GM18520 (cell line): Measurements from ENCODE around the gene CTDSP2.
"Not testable (repeated sequence)": the region's sequence is repeated elsewhere in the genome, so short reads cannot be mapped to it uniquely, and the experiment has no call there.

Experiments used
- ATAC-seq: cut with Tn5 transposase; IDR thresholded peaks from one replicate; pipeline ENCODE4 v1.9.1; 2021; ENCODE audit not compliant: unreplicated experiment

The CTDSP2 gene

DNA sequence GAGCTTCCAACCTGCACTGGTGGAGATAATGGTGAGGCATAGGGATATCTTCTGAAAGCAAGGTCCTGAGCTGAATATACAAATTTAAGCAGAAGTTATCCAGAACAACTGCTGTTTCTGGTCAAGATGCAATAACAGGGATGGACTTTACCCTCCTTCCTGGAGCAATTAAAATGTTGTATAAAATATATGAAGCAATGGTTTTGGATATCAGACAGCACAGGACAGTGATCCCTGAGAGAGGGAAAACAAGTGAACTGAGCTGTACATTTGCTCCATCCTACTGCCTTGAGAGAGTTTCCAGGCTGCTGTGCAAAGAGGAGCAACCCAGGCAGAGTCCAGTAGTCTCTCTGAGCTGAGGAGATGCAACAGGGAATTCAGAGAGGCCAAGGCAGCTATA is 36.0 kb upstream of the CTDSP2 start:
- ATAC-seq, result no peak

GRCh38 chr12:57881475-57881874 is 34.9 kb upstream of the CTDSP2 start:
- no peak for ATAC-seq

DNA sequence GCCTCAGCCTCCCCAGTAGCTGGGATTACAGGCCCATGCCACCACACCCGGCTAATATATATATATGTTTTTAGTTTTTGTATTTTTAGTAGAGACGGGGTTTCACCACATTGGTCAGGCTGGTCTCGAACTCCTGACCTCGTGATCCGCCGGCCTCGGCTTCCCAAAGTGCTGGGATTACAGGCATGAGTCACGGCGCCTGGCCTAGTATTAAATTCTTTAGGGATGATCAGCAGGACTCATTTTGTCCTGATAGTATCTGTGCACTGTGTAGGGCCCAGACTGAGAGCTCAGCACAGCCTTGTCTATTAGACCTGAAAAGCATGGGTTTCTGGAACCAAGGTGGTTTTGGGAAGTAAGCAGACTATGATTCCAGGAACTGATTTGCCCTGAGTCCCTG is 34.5 kb upstream of the CTDSP2 start:
- not testable (repeated sequence) for ATAC-seq

DNA sequence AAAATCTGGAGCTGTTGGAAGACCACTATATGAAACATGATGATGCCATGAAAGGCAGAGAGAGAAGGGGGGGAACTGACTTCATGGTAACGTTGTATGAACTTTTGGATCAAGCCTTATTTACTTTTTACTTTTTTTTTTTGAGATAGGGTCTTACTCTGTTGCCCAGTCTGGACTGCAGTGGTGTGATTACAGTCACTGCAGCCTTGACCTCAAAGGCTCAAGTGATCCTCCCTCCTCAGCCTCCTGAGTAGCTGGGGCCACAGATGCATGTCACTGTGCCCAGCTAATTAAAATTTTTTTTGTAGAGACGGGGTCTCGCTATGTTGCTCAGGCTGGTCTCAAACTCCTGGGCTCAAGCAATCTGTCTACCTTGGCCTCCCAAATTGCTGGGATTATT is 31.3 kb upstream of the CTDSP2 start:
- no peak for ATAC-seq

GRCh38 chr12:57875753-57876547 is 29.4 kb upstream of the CTDSP2 start:
- ATAC-seq, result no peak

DNA sequence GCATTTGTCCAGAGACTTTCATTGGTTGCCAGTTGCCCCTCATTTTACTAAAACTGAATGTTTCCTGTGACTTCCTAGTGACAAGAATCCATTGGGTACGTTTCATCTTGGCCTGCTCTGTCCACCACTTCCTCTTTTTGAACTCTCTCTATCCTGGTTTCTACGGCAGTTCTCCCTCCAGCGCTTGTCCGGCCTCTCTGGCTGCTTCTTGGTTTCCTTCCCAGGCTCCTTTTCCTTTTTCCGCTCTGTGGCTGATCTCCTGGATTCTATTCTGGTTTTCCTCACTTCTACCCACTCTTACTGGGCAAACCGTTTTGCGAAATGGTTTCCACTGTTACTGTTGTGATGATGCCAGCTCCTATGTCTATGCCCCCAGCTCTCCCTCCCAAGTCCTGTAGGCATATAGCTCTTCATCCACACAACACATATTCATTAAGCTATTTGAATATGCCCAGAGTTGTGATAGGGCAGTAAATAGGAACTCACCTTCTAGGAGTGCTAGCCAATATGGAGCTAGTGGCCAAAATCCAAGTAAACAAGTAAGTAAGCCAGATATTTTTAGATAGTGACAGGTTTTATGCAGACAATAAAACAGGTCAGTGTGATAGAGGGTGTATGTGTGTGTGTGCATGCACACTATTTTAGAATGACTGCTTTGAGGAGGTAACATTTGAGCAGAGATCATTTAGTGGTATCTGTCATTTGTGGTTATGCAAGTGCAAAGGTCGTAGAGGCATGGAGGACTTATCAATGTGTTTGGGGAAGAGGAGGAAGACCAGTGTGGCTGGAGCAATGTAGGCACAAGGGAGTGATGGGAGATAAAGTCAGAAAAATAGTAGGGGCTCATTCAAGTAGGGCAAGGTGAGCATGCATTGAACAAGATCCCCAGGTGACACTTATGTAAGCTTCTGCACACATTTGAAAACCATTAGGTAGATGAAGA is 27.9 kb upstream of the CTDSP2 start:
- ATAC-seq, result no peak

- ATAC-seq, result no peak
Measured at GRCh38 chr12:57872362-57872761, 25.8 kb upstream of the CTDSP2 start.

DNA sequence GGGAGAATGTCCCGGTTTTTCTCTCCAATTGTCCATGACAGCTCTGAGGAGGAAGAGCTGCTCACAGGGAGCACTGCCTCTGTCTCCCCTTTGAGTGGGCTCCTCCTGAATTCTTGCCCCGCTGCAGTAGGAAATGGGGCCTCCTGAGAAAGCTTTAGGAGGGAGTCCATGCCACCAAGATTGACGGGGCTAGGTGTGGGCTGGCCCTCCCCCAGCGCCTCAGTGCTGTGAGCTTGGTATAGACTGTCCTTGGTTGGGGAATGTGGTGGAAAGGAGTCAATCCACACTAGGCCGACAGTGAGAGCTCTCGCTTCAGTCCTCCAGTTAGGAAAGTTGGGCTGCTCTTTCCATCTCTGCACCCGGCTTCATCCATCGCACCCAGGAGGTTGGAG is 23.4 kb upstream of the CTDSP2 start:
- no peak for ATAC-seq

GRCh38 chr12:57869298-57869926 is 22.9 kb upstream of the CTDSP2 start:
- ATAC-seq, result no peak

DNA sequence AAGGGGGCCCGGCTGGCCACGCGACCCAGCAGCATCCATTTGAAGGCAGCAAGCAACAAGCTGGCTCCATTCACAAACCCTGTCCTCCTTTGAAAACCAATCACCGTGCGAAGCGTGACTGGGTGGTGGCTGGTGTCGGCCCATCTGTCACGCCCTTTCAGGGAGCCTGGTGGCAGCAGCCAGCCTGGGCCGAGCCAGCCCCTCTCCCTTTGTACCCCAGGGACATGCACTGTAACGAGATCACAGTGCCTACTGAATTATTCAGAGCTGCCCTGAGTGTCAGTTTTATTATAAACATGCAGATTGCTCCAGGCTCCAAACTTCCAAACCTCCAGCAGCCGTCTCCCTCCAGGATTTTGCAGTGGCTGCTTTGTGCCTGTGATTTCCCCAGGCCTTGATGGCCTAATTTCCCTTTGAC is 22.3 kb upstream of the CTDSP2 start:
- ATAC-seq, result no peak

DNA sequence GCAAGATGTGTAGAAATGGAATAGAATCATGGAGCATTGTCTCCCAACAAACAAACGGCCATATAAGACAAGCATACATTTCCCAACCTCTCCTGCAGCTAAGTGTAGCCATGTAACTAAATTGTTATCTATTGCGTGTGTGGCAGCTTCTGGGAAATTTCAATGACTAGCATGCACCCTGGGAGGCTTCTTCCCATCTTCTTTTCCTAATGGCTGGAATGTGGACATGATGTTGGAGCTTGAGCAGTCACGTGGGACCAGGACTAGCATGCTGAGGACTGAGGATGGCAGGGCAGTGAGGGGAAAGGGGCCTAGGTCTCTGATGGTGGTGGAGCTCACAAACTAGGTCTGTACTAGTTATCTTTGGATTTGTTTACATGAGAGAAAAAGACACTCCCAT is 21.7 kb upstream of the CTDSP2 start:
- no peak for ATAC-seq

- ATAC-seq, result no peak
Measured at GRCh38 chr12:57866308-57867019, 19.9 kb upstream of the CTDSP2 start.

GRCh38 chr12:57865084-57865751 is 18.7 kb upstream of the CTDSP2 start:
- ATAC-seq, result no peak

DNA sequence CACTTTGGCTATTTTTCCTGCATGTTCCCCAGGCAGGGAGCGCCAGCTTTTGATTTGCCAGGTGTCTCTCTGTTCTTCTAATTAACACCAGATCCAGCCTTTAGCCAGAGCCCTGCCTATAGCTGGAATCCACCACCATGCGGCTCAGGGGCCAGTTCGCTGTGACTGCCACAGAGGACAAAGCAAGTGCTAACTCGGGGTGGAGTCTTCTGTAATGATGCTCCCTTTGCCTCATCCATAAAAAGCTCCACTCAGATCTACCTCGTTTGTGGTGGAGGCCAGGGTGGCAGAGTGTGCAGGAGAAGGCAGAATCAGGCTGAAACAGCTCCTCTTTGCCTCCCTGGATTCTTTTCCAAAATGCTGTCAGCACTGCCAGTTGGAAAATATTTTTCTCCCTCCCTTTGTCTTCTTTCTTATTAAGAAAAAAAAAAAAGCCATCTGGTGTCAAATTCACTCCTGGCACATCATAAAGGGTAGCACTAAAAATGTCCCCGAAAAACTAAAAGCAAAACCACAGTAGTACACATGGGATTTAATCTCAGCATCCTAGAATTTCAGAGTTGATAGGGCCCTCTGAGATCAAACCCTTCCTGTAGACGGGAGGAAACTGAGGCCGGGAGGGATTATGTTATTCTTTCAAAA is 18.0 kb upstream of the CTDSP2 start:
- no peak for ATAC-seq

GRCh38 chr12:57863676-57864075 is 17.1 kb upstream of the CTDSP2 start:
- ATAC-seq, result no peak

- ATAC-seq, result no peak
Measured at GRCh38 chr12:57861967-57862366, 15.4 kb upstream of the CTDSP2 start.

DNA sequence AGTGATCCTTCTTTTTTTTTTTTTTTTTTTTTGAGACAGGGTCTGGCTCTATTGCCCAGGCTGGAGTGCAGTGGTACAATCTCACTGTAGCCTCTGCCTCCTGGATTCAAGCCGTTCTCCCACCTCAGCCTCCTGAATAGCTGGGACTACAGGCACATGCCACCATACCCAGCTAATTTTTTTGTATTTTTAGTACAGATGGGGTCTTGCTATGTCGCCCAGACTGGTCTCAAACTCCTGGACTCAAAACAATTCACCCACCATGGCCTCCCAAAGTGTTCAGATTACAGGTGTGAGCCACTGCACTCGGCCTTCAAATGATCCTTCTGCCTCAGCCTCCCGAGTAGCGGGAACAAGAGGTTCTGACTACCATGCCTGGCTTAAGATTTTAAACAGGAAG is 14.4 kb upstream of the CTDSP2 start:
- ATAC-seq, result not testable (repeated sequence)

DNA sequence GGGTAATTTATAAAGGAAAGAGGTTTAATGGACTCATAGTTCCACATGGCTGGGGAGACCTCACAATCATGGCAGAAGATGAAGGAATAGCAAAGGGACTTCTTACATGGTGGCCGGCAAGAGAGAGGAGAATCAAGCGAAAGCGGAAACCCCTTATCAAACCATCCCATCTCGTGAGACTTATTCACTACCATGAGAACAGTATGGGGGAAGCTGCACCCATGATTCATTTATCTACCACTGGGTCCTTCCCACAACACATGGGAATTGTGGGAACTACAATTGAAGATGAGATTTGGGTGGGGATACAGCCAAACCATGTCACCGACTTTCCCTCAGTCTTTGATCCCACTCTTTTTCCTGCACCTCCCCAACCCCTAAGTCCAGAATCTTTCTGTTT is 12.6 kb upstream of the CTDSP2 start:
- ATAC-seq, result no peak

GRCh38 chr12:57858123-57858522 is 11.6 kb upstream of the CTDSP2 start:
- not testable (repeated sequence) for ATAC-seq

GRCh38 chr12:57854965-57855364 is 8.4 kb upstream of the CTDSP2 start:
- ATAC-seq, result no peak
